HG03439 (cell line): ENCODE data around the gene SPEM1.

Experiments used
- ATAC-seq: cut with Tn5 transposase; IDR thresholded peaks from one replicate; pipeline ENCODE4 v1.9.1; 2021; ENCODE audit warnings: mild to moderate bottlenecking, moderate library complexity; ENCODE audit not compliant: unreplicated experiment

SPEM1 gene, protein sequence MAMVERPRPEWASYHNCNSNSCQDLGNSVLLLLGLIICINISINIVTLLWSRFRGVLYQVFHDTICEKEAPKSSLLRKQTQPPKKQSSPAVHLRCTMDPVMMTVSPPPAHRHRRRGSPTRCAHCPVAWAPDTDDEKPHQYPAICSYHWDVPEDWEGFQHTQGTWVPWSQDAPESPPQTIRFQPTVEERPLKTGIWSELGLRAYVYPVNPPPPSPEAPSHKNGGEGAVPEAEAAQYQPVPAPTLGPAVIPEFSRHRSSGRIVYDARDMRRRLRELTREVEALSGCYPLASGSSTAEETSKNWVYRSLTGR

DNA sequence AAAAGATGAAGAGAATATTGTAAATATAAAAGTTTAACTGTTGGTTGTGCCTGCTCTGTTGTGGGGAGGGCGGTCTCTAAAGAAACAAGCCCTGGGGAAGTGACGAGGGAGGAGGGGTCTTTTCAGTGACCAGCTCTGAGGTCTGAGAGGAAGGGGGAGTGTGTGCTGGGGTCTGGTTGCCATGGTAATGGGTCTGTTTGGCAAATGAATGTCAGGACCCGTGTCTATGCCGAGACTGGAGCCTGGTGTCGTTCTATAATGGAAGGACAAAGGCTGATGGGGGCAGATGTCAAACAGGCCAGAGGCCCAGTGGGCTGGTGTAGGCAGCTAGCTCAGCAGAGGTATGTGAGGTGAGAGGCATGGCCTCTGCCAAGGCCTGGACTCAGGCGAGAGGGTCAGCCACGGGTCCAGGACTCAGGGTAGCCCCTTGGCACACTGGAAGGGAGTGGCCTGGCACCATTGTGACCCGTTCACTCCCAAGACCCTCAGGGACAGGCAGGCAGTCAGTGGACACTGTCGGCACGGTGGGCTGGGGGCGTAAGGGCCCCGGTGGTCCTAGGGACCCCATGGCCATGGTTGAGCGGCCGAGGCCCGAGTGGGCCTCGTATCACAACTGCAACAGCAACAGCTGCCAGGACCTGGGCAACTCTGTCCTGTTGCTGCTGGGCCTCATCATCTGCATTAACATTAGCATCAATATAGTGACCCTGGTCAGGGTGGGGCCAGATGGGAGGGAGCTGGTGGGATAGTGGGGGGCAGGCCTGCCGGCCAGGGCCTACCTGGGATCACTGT is at the start of gene SPEM1:
Gene SPEM1 (plus strand): TSS at position 506 of the 792 bp plus-strand sequence. CDS start 61 bp downstream, at position 567.
- no peak for ATAC-seq

DNA sequence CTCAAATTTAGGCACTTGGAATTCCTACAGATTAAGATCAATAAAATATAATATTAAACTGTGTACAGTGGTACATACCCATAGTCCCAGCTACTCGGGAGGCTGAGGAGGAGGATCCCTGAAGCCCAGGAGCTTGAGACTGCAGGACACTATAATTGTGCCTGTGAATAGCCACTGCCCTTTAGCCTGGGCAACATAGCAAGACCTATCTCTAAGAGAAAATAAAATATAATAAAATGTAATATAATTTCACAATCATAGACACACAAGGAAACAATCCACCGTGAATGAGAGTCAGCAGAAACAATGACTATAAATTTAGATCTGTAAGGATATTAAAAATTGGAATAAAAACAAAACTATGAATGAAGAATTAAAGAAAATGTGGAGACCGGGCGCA is 49.3 kb upstream of the SPEM1 start:
- no peak for ATAC-seq

DNA sequence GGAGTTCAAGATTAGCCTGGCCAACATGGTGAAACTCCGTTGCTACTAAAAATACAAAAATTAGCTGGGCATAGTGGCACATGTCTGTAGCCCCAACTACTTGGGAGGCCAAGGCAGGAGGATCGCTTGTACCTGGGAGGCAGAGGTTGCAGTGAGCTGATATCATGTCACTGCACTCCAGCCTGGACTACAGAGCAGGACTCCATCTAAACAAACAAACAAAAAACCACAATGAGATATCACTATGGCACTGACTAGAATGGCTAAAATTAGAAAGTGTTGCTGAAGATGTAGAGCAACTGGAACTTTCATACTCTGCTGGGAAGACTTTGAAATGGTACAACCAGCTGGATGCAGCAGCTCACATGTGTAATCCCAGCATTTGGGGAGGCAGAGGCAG is 45.8 kb upstream of the SPEM1 start:
- no peak for ATAC-seq

DNA sequence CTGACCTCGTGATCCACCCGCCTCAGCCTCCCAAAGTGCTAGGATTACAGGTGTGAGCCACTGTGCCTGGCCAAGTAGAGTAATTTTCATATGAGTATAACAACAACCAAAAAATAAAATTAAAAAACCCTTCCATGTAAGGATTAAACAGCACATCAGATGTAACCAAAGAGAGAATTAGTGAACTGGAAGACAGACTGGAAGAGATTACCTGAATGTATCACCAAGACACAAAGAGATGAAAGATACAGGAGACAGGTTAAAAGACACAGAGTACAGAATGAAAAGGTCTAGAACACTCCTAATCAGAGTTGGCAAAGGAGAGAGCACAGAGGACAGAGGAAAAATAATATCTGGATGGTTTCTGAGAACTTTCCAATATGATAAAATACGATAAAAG is 41.0 kb upstream of the SPEM1 start:
- no peak for ATAC-seq

DNA sequence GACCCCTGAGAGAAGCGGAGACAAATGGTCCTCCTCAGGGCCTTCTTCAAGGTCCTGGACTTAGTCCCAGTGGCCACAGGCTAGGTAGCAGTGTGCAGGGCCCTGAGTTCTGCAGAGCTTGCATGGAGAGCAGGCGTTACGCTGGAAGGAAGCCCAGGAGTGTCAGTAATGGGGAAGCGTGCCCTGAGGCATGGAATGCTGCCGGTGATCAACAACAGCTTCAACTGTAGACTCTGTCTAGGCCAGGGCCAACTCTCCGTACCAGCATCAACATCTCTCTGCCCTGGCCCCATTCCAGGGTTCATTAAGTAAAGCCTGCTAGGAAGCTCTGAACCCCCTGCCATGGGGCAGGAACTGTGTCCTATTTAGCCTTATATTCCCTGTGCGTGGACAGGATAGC is 39.8 kb upstream of the SPEM1 start:
- ATAC-seq: no peak

DNA sequence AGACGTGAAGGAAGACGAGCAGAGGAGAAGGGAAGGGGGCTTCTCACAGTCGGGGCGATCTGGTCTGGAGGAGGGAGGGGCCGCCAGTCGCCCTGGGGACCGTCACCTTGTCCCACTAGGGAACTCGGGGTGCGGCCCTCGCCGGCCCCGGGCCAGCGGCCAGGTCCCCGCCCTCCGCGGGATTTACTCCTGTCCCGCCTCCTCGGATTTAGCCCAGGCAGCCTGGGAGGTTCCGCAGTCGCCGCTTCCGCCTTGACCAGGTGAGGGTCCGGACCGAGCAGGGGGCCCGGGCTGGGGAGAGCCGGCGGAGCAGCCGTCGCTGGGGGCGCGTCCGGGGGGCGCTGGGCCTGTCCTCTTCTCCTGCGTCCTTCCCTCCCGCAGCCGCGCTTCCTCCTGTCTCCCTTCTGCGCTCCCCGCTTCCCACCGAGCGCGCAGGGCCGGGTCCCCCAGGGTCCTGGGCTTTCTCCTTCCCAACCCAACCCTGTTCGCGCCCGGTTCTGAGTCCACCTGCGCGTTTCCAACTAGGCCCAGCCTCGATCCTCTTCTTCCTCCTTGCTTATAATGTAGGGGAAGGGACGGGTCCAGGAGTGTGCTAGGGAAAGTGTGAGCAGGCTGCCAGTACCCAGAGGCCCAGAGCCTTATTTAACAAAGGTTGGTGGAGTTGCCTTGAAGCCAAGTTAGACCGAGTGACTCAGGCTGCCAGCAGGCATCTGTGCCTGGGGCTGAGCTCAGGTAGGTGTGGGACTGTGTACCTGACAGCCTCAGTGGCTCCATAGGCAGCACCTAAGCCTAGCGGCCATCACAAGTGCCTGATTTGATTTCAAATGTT is 39.1 kb upstream of the SPEM1 start, which contains the start of gene TNK1:
Gene TNK1 (plus strand): TSS at position 235 of the 829 bp plus-strand sequence. CDS start 1,838 bp downstream, outside the sequence.
- no peak for ATAC-seq

DNA sequence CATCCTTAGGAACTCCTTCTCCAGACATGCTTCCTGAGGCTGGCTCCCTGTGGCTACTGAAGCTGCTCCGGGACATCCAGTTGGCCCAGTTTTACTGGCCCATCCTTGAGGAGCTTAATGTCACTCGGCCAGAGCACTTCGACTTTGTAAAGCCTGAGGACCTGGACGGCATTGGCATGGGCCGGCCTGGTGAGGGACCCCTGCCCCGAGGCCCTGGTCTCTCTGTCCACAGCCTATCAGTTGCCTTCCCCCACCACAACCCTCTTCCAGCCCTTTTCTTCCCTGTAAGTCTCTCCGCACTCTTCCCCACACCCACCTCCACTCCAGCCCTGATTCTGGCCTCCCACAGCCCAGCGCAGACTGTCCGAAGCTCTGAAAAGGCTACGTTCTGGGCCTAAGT is 37.2 kb upstream of the SPEM1 start:
- ATAC-seq: no peak

DNA sequence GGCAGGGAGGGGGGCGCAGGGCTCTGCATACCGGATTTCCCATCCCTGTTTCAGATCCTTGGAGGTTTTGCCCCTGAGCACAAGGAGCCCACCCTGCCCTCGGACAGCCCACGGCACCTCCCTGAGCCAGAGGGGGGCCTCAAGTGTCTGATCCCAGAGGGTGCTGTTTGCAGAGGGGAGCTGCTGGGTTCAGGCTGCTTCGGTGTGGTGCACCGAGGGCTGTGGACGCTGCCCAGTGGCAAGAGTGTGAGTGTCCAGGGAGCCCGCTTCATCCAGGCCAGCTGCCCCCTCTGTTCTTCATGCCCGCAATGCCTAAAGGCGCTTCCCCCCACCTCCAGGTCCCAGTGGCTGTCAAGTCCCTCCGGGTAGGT is 36.8 kb upstream of the SPEM1 start:
- no peak for ATAC-seq

DNA sequence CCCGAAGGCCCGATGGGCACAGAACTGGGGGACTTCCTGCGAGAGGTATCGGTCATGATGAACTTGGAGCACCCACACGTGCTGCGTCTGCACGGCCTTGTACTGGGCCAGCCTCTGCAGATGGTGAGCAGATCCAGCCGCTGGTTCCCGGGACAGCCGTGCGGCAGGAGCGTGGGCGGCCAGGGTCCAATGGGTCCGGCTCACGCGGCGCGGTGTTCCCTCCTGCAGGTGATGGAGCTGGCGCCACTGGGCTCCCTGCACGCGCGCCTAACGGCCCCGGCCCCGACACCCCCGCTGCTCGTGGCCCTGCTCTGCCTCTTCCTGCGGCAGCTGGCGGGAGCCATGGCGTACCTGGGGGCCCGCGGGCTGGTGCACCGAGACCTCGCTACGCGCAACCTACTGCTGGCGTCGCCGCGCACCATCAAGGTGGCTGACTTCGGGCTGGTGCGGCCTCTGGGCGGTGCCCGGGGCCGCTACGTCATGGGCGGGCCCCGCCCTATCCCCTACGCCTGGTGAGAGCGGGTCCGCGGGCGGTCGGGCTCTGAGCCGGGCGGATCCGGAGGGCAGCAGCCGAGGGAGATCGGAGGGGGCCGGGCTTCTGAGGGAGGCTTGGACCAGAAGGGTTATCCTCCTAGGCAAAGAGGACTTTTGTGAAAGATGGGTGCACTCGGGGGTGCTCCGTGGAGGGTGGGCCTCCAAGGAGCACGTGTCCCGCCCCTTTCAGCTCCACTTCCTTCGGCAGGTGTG is 36.2 kb upstream of the SPEM1 start:
- no peak for ATAC-seq

DNA sequence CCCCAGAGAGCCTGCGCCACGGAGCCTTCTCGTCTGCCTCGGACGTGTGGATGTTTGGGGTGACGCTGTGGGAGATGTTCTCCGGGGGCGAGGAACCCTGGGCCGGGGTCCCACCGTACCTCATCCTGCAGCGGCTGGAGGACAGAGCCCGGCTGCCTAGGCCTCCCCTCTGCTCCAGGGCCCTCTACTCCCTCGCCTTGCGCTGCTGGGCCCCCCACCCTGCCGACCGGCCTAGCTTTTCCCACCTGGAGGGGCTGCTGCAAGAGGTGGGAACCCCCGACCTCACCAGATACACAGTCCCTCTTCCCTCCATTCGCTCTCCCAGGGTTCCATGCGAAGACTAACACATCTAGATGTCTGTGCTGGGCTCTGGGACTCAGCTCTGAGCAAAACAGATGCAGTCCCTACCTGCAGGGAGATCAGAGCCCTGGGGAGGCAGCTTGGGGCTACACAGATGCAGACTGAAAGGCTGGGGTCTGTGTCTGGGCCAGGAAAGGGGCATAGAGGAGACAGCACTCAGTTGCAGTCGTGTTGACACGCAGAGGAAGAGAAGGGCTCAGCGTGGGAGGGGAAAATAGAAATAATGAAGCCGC is 35.5 kb upstream of the SPEM1 start:
- ATAC-seq: no peak

DNA sequence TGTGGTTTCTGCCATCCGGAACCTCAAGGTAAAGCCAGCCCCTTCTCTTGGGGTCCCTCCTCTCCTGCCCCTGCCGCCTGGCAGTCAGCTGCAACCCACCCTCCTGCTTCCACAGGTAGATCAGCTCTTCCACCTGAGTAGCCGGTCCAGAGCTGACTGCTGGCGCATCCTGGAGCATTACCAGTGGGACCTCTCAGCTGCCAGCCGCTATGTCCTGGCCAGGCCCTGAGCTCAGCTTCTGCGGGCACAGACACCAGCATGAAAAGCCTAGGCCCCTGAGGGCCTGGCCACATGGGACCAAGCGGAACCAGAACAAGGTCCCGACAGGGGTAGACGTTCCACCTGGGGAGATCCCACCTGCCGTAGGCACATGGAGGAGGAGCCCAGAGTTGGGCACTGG is 31.3 kb upstream of the SPEM1 start:
- ATAC-seq: no peak

DNA sequence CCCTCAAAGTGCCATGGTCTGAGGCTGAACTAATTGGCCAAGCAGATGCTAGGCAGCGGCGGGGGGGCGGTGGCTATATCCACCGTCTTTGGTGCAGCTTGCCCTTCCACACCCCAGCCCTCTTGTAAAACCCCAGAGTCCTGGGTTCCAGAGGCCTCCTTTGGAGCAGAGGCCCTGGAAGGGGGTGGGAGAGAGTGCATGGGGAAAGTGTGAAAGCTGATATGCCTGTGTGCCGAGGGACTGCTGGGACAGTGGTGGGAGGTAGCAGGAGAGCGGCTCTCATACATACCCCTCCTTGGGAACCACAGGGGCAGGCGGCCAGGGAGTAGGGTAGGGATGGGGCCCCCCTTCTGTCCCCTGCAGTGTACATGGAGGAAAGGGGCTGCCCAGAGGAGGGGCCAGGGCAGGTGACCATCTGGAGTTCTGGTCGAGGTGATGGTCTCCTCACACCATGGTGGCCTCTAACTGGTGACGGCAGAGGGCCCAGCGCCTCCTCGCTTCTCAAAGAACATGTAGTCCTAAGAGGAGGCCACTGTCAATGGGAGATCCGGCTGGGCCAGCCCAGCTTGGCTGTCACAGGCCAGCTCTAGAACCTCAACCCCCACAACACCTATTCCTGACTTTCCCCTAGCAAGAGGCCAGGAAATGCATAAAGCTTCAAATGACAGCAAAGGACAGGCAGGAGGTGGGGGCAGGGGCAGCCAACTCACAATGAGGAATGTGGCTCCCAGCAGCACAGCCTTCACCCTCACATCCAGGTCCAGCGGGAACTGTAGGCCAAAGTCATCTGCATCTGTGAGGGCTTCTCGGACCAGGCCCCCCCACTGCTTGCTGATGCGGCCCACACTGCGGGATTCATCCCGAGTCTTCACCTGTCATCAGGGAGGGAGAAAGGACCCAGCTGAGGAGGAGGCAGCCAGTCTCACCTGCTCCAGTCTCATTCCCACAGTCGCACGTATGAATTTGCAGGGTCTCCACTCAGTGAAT is 29.9 kb upstream of the SPEM1 start:
- no peak for ATAC-seq

DNA sequence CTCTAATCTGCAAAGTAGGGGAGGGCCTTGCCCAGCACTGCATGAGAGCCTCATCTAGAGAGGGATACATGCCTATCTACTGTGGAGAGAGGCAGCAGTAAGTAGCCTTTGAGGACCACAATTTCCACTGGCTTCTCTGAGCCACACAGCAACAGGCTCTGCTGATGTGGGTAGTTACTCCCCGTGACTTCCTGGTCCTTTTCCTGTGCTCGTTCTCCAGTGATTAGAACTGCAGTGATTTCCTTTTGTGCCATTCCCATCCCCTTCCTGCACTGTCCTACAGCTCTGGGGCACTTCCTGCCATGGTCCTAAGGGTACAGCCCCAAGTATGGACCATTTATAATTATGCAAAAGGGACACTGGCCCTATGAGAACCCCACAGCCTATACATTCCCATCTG is 28.8 kb upstream of the SPEM1 start:
- ATAC-seq: no peak

DNA sequence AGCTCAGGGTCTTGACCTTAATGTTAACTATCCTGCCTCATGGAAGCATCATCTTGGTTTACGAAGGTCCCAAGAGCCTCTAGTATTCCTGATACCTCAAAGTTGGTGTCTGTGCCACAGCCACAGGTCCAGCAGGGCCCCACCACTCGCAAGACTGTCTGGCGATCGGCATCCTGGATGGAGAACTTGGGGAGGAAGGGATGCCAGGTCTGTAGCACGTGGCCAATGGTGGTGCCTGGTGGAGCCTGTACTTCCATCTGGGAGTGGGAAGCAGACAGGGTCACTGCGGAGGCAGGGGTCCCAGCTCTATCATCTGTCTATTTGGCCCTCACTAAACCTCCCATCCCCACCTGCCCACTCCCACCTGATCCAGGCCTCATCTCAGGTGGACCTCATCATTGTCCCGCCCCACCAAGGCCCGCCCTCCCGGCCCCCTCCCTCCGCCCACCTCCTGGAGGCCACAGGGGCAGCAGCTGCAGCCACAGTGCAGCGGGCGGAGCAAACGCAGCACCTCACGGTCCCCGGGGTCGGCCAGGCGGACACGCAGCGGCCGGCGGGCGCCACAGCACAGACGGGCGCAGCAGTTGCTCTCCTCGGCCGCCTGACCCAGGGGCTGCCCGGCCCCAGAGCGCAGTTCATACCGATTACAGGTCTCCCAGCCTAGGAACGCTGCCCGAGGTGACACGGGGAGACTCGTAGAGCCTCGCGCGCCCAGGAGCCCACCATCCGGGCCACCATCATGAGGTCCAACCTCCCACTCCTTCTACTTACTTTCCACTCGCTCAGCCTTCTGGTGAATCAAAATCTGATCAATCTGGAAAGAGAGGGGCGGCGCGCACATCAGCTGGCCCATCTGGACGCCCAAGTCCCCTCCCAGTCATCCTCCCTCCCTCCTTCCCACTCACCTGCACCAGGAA is 27.2 kb upstream of the SPEM1 start:
- no peak for ATAC-seq

DNA sequence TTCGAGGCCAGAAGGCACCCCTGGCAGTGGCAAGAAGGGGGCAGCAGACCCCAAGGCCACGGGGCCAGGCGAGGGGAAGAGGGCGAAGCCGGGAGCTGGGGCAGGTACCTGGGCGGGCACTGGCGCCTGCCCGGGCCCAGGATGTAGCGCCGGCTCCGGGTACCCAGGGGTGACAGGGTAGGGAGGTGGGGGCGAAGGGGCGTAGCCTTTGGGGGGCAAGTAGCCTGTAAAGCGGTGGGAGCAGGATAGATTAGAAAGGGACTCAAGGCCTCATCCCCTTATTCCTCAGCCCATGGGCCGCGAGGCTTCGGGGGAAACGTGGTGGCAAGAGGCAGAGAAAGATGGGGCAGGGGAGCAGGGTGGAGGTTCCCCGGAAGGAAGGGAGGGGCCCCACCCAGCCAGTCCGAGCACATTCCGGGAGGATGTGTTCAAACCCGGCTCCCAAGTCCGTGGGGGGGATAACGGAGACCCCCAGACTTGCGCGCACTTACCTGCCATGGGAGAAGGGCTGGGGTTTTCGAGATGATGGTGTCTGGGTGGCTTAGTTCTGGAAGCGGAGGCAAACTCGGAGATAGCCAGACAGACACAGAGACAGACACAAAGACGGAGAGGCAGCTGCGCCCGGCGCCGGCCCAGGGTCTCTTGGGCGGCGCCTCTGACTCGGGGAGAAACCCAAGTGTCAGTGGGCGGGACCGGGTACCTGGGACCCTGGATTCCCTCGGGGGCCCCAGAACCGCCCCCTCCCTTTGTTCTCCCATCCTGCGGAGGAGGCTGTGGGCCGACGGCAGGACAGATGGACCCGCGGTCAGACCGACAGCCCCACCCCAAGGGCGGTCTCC is 26.3 kb upstream of the SPEM1 start:
- ATAC-seq: peak; percentile 46

DNA sequence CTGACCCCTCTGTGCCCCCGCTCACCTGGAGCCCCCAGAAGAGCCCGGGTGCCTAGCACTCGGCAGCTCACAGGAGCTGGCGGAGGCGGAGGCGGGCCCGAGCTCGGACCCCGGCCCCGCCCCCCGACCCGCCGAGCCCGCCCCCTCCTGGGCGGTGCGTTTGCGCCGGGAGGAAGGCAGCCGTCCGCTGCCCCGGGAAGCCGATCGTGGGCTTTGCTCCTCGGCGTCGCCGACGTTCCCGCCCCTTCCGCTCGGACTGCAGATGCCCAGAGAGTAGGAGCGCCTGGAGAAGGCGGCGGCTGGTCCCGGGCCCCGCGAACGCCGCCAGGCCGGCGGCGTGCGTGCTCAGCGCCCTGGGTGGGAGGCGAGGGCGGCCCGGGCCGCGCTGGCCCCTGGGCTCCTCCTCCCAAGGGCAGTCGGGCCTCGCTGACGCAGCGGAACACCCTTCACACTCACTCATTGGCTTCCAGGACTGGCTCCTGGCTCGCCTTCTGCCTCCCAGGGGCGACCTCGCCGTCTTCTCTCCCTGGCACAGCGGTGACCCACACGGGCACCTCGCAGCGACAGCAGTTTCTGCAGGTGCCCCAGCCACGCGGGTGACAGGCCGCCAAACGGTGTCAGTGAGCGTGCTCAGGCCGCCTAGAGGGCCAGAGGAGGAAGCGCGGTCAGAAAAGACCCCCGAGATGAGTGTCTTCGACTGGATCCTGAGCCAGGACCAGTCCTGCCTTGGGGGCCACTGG is 25.5 kb upstream of the SPEM1 start, which contains the start of gene PLSCR3:
Gene PLSCR3 (minus strand): TSS at position 74 of the 740 bp plus-strand sequence. CDS start 415 bp downstream, outside the sequence.
- peak; percentile 77 for ATAC-seq
